Kidney glomerular epithelial cell (primary cell): ENCODE measurements around the gene TRERF1.

Source experiments
- DNase-seq: peaks from one replicate; lab custom pipeline; 2025; lab: John Stamatoyannopoulos, UW

TRERF1 gene

DNA sequence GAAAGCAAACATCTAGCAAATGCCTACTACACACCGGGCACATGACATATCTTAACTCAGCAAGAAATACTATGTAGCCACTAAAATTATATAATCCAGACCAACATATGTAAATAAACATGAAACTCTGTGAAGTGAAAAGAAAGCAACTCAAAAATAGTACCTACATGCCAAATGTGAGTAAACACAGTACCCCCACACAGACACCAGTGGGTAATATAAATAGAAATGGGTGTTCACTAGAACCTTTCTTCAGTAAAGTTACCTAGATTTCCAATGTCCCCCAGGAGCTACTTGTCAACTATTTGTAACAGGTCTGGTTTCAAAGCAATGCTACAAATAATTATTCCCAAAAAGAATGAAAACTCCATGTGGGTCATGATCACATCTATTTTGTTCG, 25.5 kb downstream of the TRERF1 start:
- no peak for DNase-seq

DNA sequence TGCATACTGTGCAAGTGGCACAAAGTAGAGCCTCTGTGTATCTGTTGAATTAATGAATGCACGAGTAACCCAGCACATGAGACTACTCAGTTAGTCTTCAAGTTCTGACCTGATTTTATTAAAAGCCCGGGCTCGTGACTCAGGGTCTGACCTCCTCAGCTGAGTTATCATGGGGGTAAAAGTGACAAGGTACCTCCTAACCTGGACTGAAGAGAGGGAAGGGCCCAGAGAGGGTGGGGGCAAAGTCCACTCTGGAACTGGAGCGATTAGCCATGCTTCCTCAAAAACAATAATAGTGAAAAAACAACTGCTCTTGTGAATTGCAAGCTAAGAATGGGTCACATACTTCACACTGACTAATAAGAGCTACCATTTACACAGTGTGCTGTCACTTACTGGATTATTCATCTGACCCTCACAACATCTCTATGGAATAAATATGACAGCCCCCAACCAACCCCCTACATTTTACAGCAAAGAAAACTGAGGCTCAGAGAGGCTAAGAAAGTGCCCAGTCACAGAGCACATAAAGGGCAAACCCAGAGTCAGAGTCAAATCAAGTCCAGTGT, 26.7 kb downstream of the TRERF1 start:
- no peak for DNase-seq

DNA sequence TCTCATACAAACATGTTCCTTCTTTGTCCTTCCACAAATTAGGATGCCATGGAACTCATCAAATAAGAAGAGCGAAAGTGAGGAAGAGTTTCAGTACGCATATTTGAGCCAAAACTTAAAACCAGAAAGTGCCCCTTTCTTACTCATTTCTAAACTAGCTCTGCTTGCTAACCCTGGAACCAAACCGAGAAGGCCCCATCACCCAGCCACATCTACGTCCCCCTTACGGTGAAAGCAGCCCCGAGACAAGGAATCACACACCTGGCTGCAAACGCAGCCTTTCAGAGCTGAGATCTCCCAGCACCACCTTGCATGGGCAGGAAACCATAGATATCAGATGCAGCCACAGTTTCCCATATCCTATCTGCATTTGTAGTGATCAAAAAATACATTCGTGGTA, 28.5 kb downstream of the TRERF1 start:
- no peak for DNase-seq

DNA sequence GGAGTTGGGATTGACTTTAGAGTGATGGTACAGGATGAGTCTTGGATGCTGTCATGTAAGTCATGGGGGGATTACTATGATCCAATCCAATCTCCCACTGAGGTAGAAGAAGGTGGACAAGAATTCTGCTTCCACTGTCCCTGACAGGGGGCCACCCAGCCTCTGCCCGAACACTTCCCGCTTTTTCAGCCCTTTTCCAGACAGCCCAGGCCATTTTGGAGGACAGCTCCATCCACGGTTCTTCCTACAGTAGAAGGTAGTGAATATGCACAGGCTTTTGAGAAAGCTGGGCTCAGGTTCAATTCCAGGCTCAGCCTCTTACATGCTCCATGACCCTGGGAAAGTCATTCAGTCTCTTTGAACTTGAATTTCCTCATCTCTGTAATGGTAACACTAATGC, 31.0 kb downstream of the TRERF1 start:
- no peak for DNase-seq

DNA sequence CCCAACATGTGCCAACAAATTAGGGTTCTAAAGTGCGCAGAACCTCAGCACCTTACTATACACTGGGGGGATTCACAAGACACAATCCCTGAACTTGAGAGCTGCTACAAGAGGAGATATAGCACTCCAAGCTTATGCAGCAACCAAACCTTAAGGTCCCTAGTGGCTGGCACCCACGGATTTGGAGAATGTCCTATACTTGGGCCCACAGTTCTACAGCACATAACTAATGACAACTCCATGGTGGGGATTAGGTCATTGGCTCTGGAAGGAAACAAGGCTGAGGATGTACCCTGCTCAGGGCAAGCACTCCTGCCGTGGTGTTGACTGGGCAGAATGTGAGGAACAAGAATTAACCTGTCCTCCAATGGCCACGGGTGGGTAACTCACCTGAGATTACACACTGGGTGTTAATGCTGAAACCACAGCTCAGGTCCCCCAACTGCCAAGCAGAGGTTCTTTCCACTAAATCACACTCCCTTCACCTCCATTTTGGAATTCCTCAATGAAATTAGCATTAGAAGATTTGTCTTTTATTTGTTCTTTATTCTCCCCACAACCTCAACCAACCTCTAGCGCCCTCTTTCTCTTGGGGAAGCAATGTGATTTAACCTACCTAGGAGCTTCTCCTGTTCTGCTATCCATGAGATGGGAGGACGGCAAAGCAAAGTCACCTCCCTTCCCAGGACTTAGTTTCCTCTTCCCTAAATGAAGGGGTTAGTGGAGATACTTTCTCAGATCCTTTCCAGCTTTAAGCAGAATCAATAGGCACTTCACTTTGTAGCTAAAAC, 32.0 kb downstream of the TRERF1 start:
- no peak for DNase-seq

DNA sequence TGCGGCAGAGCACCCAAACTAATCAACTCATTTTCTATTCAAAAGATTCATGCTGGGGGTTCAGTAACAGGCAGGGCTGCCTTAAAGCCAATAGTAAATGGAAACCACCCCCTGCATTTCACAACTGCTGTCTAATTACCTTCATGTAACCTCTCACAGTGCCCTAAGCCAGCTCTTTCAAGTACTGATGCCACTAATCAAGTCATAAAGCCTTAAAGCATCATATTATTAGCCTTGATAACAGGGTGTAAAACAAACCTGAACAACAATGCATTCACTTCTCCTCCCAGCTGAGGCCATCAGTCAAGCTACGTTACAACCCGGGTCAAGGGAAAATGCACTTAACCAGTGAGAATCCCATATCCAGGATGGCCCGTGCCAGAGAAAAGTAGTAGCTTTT, 33.0 kb downstream of the TRERF1 start:
- DNase-seq, result no peak

DNA sequence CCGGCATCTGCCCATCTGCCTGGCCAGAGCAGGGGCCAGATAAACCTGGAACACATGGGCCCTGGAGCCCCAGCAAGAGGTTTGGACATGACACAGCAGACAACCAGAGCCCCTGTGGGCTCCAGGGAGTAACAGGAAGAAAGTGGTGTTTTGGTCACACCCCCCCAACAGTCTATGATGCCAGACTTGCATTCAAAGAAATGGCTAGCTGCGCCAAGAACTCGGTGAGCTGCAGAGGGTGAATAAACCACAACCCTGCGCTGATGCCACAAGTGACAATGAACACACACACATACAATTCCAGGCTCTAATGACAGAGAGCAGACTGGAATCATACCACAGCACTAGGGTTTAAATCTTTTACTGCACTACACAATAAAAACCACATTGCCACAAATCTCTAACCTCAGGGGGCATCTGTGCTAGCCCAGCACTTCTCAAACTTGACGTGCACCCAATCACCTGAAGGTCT, 34.0 kb downstream of the TRERF1 start:
- DNase-seq, result no peak

DNA sequence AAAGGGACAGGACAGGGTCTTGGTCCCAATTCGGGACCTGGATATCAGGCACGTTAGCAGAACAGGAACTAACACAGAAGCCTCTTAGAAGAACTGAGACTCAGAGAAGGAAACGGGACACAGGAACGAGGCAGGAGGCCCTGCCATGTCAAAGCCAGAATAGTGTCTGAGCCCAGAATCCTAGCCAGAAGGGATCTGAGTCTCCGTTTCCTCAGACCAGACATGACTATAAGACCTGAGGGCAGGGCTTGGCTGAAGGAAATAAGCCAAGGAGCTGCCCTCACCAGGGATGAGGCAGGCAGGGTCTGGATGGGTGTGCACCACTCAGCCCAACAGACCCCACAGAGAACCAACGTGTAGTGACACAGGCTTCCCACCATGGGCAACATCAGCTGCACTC, 40.3 kb downstream of the TRERF1 start:
- DNase-seq, result no peak

DNA sequence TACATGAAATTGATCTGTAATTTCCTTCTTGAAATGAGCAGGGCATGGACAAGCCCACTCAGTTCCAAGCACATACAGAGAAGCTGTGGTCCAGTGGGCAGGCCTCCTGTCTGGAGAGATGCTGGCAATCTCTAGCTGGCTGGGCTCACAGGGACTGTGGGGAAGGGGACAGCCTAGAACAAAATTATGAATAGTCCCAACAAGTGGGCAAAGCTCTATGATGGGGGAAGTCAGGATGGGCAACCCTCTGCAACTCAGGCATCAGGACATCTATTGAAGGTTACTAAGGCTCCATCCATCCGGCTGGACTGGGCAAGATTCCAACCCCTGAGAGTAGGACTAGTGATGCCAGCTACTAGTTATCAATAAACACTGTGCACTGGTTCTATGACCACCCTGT, 40.9 kb downstream of the TRERF1 start:
- no peak for DNase-seq

DNA sequence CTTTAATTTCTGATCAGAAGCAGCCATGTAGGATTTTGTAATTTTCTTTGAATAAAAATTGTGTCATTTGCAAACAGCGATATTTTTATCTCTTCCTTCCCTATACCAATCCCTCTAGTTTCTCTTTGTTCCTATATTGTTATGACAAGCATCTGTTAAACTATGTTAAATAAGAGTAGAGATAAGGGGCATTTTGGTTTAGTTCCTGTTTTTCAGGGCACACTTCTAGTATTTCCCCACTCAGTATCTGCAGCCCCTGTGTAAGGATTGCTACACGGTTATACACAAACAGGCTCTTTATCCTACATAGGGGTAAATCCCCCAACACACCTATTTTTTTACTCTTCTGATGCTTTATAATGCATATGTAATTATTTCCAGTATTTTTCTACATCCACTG, 42.1 kb downstream of the TRERF1 start:
- DNase-seq, result no peak

DNA sequence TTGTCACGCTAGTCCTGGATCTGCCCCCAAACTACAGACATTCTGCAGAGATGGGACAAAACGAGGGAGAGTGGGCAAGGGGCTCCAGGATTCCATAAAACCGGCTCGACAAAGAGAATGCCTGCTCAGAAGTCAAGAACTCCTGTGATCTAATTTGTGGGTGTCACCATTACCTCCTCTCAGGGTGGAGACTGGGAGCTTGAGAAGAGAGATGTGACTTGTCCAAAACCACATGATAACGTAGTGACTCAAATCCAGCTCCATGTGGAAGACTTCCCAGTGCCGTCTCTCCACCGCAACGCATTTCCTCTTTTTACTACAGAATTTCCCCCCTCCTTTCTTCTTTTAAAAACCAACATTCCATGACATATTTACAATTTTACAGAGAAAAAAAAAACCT, 44.3 kb downstream of the TRERF1 start:
- no peak for DNase-seq

DNA sequence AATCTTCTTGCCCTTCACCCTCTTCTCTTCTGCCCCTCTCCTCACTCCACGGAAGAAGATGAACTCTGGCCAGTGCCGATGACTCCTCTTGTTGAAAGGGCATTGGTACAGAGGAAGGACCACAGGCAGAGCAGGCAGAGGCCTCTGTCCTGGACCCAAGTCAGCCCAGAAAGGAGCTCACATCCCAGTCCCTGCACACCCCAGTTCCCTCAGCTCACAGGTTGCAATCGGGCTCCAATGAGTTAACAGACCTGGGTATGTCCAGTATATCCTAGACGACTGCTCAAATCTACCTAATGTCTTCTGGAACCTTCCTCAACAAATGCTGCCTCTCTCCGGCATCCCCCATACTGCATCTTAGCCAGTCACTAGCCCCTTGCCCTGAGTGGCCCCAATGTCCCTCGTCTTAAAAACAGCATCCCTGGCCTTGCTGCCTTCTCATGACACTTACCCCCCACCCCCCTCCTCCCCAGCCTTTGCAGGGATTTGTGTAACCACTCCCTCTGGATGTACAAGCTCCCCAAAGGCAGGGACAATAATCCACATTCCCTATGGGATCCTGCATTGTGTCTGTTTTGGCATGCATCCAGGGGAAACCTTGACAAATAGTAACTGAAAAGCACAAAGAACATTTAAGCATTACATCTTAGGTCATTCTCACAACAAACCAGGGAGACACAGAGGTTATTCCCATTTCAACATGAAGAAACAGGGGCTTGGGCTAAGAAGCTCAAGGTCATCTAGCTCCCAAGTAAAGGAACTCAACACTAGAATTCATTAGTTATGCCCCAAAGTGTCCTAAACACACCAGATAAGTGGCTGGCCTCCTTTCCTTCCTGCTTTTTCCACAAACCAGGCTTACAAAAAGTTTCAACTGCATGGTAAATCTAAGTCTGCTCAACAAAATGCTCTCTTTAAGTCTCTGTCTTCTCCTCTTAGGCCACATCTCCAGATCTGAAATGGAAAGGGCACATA, 45.1 kb downstream of the TRERF1 start:
- DNase-seq, result no peak

DNA sequence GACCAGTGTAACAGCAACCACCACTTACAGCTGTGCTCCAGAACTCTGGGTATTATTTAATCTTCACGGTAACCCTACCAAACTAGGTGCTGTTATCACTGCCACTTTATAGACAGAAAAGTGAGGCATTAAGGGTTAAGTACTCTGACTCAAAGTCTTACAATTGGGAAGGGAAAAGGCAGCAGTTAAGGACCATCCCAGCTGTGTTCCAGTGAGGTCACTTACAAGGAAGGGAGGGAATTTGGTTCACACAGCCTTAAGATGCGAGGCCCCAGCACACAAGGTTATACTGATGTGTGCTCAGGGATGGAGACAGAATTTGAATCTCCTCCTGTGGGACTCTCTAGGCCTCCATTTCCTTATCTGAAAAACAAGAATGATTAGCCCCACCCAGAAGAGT, 46.7 kb downstream of the TRERF1 start:
- DNase-seq, result no peak

DNA sequence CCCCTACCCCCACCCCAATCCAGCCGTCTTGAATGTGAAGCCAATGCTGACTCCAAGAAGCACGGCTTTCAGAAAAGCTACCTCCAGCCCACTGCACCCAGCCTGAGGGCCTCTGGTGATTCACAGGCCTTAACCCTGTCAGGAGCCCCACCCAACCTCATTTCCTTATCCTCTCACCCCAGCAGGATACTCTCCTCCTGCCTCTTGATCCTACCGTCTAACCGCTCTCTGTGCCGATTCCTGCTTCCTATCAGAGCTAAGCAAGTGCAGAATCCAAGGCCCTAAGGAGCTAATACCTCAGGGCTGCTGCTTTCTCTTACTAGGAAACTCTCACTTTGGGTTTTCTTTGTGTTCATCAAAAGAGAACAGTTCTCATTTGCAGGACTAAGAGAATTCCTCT, 47.2 kb downstream of the TRERF1 start:
- DNase-seq, result no peak

DNA sequence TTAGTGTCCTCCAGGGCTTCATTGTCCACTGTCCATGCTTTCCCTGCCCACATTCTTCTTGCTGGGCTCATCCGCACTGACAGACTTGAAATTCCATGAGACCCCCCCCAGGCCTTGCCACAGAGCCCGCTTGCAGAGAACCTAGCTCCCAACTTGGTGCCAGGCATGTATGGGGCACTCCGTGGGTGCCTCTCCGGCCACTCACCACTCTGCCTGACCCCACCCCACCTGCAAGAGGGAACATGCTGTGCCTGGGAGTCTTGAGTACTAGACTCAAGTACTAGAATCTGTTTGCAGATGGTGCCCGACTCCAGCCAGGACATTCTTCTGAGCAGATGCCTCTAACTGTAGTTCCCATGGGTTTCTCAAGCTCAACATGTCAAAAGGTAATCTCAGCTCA, 47.9 kb downstream of the TRERF1 start:
- DNase-seq, result no peak

DNA sequence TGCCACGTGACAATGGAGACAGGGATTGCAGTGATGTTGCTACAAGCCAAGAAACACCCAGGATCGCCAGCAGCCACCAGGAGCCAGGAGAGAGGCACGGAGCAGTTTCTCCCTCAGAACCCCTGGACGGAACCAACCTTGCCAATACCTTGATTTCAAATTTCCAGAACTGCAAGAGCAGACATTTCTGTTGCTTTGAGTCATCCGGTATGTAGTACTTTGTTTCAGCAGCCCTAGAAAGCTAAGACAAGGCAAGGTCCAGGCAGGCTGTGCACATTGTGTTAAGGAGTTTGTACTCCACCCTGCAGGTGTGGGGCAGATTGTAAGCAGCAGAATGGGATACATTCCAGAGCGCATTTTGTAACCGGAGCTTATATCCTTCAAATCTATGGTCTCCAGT, 48.3 kb downstream of the TRERF1 start:
- no peak for DNase-seq

DNA sequence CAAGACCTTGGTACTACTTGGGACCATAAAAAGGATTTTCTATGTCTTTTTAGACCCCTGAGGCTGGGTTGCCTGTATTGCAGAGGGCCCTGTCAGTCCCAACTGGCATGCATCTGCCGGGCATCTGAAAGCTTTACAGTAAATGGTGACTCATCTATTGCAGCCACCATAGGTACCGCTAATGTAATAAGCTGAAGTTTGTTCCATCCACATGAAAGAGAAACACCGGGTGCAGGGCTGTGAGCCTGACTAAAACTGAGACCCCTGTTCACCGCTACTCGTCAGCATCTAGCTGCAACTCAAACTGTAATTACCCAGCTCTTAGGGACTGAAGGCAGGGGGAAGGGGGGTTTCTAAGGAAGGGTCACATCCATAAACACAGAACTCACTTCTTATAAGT, 49.5 kb downstream of the TRERF1 start:
- DNase-seq, result no peak

DNA sequence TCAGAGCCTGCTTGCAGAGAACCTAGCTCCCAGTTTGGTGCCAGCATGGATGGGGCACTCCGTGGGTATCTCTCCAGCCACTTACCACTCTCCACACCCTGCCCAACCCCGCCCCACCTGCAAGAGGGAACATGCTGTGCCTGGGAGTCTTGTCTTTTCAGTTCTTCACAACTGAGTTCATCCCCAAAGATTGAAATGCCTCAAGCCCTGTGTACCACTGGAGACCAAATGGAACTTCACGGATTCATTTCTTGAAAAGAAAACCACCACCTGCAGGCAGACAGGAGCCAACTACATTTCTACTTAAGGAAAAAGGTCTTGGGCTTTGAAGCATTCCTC, 50.1 kb downstream of the TRERF1 start:
- no peak for DNase-seq

DNA sequence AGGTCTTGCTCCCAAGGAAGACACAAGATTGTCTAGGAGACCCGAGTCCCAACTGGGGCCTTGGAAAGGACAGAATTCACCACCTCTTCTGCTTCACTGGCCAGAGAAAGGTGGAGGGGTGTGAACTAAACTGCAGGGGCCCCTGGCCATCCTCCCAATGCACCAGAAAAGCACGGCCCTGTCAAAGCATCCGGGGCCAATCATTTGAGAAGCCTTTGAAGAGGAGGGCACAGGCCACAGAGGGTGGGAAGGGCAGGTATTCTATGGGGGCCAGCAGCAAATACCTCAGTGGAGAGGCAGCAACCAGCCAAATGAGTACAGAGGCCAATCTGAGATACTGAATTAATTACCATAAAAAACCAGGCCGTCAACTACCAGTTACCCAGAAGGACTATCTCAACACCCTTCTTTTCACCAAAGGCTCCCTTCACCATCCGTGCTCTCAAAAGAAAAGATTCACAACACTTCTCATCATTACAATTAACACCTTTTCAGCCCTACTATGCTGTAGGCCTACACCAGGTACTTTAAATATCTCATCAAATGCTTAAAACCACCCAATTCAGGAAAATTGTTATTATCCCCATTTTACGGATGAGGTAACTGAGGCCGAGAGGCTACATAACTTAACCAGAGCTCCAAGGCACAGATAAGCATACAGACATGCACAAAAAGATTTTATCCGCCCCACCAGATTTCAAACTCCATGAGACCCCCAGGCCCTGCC, 50.7 kb downstream of the TRERF1 start:
- DNase-seq, result no peak

DNA sequence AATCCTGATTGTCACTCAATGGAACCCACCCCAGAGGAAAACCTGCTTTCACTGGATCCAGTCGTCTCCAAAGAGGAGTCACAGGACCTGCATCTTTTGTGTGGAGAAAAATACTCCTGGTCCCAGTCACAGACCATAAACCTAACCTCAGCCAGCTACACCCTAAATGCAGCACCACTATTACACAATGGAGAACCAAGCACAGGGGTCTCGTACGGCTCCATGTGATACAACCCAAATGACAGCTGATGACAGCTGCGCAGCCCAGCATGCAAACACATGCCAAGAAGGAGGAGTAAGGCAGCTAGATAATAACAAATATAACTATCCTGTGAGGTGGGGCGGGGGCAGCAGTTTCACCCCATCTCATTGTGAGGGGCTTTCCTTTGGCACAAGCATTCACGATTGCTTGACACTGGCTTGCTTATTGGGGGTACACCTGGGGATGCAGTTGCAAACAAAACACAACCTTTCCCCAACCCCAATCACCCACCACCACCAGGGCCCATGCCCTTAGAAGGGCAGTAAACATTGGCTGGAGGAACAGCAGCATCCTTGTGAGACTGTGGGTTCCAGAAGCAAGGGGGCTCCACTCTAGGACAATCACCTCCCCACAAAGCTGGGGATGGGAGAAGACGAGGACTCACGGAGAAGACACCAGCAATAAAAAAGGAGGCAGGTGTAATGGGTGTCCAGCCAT, 51.5 kb downstream of the TRERF1 start:
- DNase-seq, result no peak

DNA sequence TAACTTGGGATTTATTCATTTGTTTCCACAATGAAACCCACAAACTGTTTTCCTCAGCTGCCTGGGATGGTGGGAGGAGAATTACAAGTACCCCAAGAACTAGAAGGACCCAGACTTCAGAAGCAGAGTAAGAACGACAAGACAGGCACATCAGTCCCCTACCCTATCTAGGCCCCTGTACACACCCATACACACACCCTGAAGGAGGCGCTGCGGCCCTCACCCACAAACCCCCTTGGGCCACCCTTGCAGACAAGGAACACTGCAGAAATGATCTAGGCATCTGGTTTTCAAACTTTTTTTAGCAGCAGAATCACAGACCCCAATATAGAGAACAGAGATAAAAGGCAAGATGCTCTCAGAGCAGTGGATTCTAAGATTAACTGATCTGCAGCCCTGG, 55.0 kb downstream of the TRERF1 start:
- DNase-seq, result no peak
